PC-3 (cell line): ENCODE measurements around the gene HDAC11.

Experiments used
- EZH2 ChIP-seq: fragments of 300-600 bp; sonication (generic); IDR thresholded peaks from one replicate; pipeline ENCODE4 v1.6.1; 2017; ENCODE audit warnings: antibody characterized with exemption, mild to moderate bottlenecking, low read length; ENCODE audit not compliant: unreplicated experiment
- EZH2phosphoT487 ChIP-seq: fragments of 300-600 bp; sonication (generic); IDR thresholded peaks from 2 replicates; pipeline ENCODE4 v1.6.1; 2018; ENCODE audit warnings: mild to moderate bottlenecking, antibody characterized with exemption, low read length, borderline replicate concordance
- TF ChIP-seq, protein P1 (sequence below): fragments of 300-600 bp; sonication (generic); conservative IDR thresholded peaks from 2 replicates; pipeline ENCODE4 v1.5.1; 2017; ENCODE audit warnings: antibody characterized with exemption, low read depth, mild to moderate bottlenecking, low read length

GRCh38 chr3:13506239-13506638 lies 26.1 kb downstream of the HDAC11 start:
- TF ChIP-seq, protein P1, sequence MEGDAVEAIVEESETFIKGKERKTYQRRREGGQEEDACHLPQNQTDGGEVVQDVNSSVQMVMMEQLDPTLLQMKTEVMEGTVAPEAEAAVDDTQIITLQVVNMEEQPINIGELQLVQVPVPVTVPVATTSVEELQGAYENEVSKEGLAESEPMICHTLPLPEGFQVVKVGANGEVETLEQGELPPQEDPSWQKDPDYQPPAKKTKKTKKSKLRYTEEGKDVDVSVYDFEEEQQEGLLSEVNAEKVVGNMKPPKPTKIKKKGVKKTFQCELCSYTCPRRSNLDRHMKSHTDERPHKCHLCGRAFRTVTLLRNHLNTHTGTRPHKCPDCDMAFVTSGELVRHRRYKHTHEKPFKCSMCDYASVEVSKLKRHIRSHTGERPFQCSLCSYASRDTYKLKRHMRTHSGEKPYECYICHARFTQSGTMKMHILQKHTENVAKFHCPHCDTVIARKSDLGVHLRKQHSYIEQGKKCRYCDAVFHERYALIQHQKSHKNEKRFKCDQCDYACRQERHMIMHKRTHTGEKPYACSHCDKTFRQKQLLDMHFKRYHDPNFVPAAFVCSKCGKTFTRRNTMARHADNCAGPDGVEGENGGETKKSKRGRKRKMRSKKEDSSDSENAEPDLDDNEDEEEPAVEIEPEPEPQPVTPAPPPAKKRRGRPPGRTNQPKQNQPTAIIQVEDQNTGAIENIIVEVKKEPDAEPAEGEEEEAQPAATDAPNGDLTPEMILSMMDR: no peak
- no peak for TF ChIP-seq EZH2
- no peak for TF ChIP-seq EZH2phosphoT487
